Esophagus squamous epithelium (tissue), 4 donors: ENCODE data around the gene EPHA2.

Experiments
- CTCF ChIP-seq, 6 experiments: fragments of 450-650 bp in 4 of 6; fragments of 200-600 bp in 2 of 6; sonication (generic) in 2 of 6; IDR thresholded peaks; one replicate each; pipeline ENCODE4 v1.5.1; 2016 to 2019; ENCODE audit warnings: antibody characterized with exemption in 6 of 6, mild to moderate bottlenecking in 4 of 6, moderate library complexity in 4 of 6
- POLR2A ChIP-seq, 4 donors: fragments of 450-650 bp; IDR thresholded peaks; one replicate each; pipeline ENCODE4 v1.6.1; 2017; ENCODE audit warnings: antibody characterized with exemption in 4 of 4, mild to moderate bottlenecking in 4 of 4, moderate library complexity in 3 of 4

- no peak for TF ChIP-seq POLR2A (IDR thresholded peaks at IDR 0.05)
- TF ChIP-seq CTCF (IDR thresholded peaks at IDR 0.05) = no peak
Observed at GRCh38 chr1:16149702-16150488, 6.0 kb downstream of the EPHA2 start.
